NCI-H774 (cell line): ENCODE data around the gene CRIP2.

Experiments
- DNase-seq: peaks from one replicate; lab custom pipeline; 2025; lab: John Stamatoyannopoulos, UW

Gene CRIP2

GRCh38 chr14:105444859-105445258, 29.8 kb upstream of the CRIP2 start:
- DNase-seq = no peak

GRCh38 chr14:105445290-105445689, 29.3 kb upstream of the CRIP2 start:
- DNase-seq = no peak

GRCh38 chr14:105445901-105446845, 28.4 kb upstream of the CRIP2 start:
- no peak for DNase-seq

- no peak for DNase-seq
These were observed 27.6 kb upstream of the CRIP2 start for GRCh38 chr14:105446971-105447370.

- no peak for DNase-seq
These were observed 26.7 kb upstream of the CRIP2 start for GRCh38 chr14:105447651-105448640.

GRCh38 chr14:105448706-105449111, 25.9 kb upstream of the CRIP2 start:
- no peak for DNase-seq

GRCh38 chr14:105449276-105450122, 25.1 kb upstream of the CRIP2 start:
- no peak for DNase-seq

GRCh38 chr14:105450123-105450505, 24.5 kb upstream of the CRIP2 start:
- no peak for DNase-seq

- DNase-seq = no peak
These were observed 23.5 kb upstream of the CRIP2 start for GRCh38 chr14:105450864-105451720.

- DNase-seq = no peak
These were observed 21.7 kb upstream of the CRIP2 start for GRCh38 chr14:105452963-105453362.

GRCh38 chr14:105453847-105454246, 20.8 kb upstream of the CRIP2 start:
- DNase-seq = no peak

GRCh38 chr14:105455086-105455640, 19.5 kb upstream of the CRIP2 start:
- DNase-seq = no peak

- DNase-seq = no peak
These were observed 18.6 kb upstream of the CRIP2 start for GRCh38 chr14:105455766-105456660.

GRCh38 chr14:105456736-105457617, 17.6 kb upstream of the CRIP2 start:
- no peak for DNase-seq

- DNase-seq = no peak
These were observed 16.6 kb upstream of the CRIP2 start for GRCh38 chr14:105458010-105458409.

- DNase-seq = no peak
These were observed 16.1 kb upstream of the CRIP2 start for GRCh38 chr14:105458571-105458970.

- no peak for DNase-seq
These were observed 14.5 kb upstream of the CRIP2 start for GRCh38 chr14:105460116-105460515.

GRCh38 chr14:105460616-105461015, 14.0 kb upstream of the CRIP2 start:
- DNase-seq = no peak
